ENCODE results near the gene TTC38. TPM values are rescaled to one million over a fixed set of nuclear protein-coding genes. Genes with fewer than 3 reads are reported as not detected.

TTC38 gene
- total RNA-seq, 1 donor from 2014 or later: 9.8 TPM

GRCh38 chr22:46240506-46240905, 27.3 kb upstream of the TTC38 start:
- CTCF ChIA-PET: no interaction called here
- H3K4me3 Mint-ChIP-seq: no peak overlapping the region
- no peak overlapping the region for H3K27ac Mint-ChIP-seq

GRCh38 chr22:46240907-46241306, 26.9 kb upstream of the TTC38 start:
- ATAC-seq (ENCODE audit: low read depth) (no peak), DNase-seq (no peak)
- intact Hi-C loops (cut with micrococcal nuclease): no loop called here
- no peak overlapping the region for H3K27ac Mint-ChIP-seq
- H3K9me3 Mint-ChIP-seq: no peaks in the 10 kb centered on the region
- ChIA-PET CTCF (interaction anchor here (1.1 kb wide), 1 partner anchor 9 kb away, joined by 3 read pairs; the partner anchor contains the start of gene CDPF1), POLR2A (interaction anchor here (2.3 kb wide), 1 partner anchor 10 kb away, joined by 5 read pairs; no protein-coding TSS in a partner anchor)
- TF ChIP-seq CTCF (IDR thresholded peaks at IDR 0.05): no peak
- peaks cover 21% of the 10 kb centered on the region for H3K4me1 Mint-ChIP-seq
- H3K27me3 Mint-ChIP-seq: no peaks in the 10 kb centered on the region
- peaks cover 31% of the 10 kb centered on the region for H3K36me3 Mint-ChIP-seq (ENCODE audit: low read depth)
- no peak overlapping the region for H3K4me3 Mint-ChIP-seq

More at GRCh38 chr22:46240506-46240905, 27.3 kb upstream of the TTC38 start:
- TF ChIP-seq CTCF (IDR thresholded peaks at IDR 0.05): no peak
- DNase-seq: no peak
- H3K27me3 Mint-ChIP-seq: no peaks in the 10 kb centered on the region
- POLR2A ChIA-PET: interaction anchor here (2.3 kb wide), 1 partner anchor 10 kb away, joined by 5 read pairs; no protein-coding TSS in a partner anchor
- intact Hi-C loops (cut with micrococcal nuclease): no loop called here
- peaks cover 21% of the 10 kb centered on the region for H3K4me1 Mint-ChIP-seq
- ATAC-seq (ENCODE audit: low read depth): no peak
- H3K36me3 Mint-ChIP-seq (ENCODE audit: low read depth): peaks cover 32% of the 10 kb centered on the region
- no peaks in the 10 kb centered on the region for H3K9me3 Mint-ChIP-seq

- no peak for TF ChIP-seq CTCF (IDR thresholded peaks at IDR 0.05)
- peaks cover 30% of the 10 kb centered on the region for H3K36me3 Mint-ChIP-seq (ENCODE audit: low read depth)
- ChIA-PET CTCF (interaction anchor here (1.1 kb wide), 1 partner anchor 8 kb away, joined by 3 read pairs; the partner anchor contains the start of gene CDPF1), POLR2A (interaction anchor here (0.7 to 2.3 kb wide), 2 partner anchors 9 to 49 kb away, joined by 4 to 5 read pairs; no protein-coding TSS in a partner anchor)
- intact Hi-C loops (cut with micrococcal nuclease): no loop called here
- peaks cover 21% of the 10 kb centered on the region for H3K4me1 Mint-ChIP-seq
- no peaks in the 10 kb centered on the region for H3K27me3 Mint-ChIP-seq
- ATAC-seq (ENCODE audit: low read depth) (no peak), DNase-seq (no peak)
- H3K4me3 Mint-ChIP-seq: no peak overlapping the region
- no peaks in the 10 kb centered on the region for H3K9me3 Mint-ChIP-seq
- H3K27ac Mint-ChIP-seq: no peak overlapping the region
Measured at GRCh38 chr22:46241396-46242007, 26.3 kb upstream of the TTC38 start.

- Mint-ChIP-seq H3K9me3 (no peaks in the 10 kb centered on the region), H3K36me3 (ENCODE audit: low read depth) (peaks cover 28% of the 10 kb centered on the region), H3K27me3 (no peaks in the 10 kb centered on the region), H3K27ac (no peak overlapping the region), H3K4me1 (peaks cover 21% of the 10 kb centered on the region), H3K4me3 (no peak overlapping the region)
- no peak for ATAC-seq (ENCODE audit: low read depth)
- ChIA-PET CTCF (no interaction called here), POLR2A (interaction anchor here (0.7 kb wide), 1 partner anchor 50 kb away, joined by 4 read pairs; no protein-coding TSS in a partner anchor)
- intact Hi-C loops (cut with micrococcal nuclease): no loop called here
- DNase-seq: no peak
- no peak for TF ChIP-seq CTCF (IDR thresholded peaks at IDR 0.05)
Measured at GRCh38 chr22:46242076-46242475, 25.7 kb upstream of the TTC38 start.

- Mint-ChIP-seq H3K4me1 (peaks cover 19% of the 10 kb centered on the region), H3K27me3 (no peaks in the 10 kb centered on the region), H3K9me3 (no peaks in the 10 kb centered on the region), H3K27ac (no peak overlapping the region), H3K36me3 (ENCODE audit: low read depth) (peaks cover 27% of the 10 kb centered on the region), H3K4me3 (no peak overlapping the region)
- DNase-seq: no peak
- ChIA-PET POLR2A (no interaction called here), CTCF (no interaction called here)
- ATAC-seq (ENCODE audit: low read depth): no peak
- intact Hi-C loops (cut with micrococcal nuclease): no loop called here
- no peak for TF ChIP-seq CTCF (IDR thresholded peaks at IDR 0.05)
Measured at GRCh38 chr22:46244771-46245170, 23.0 kb upstream of the TTC38 start.

Measured in activated B cell treated with CpG ODN at 0.5 μM for 24 hours (primary cell).